K562 (cell line): ENCODE measurements around the gene ZFYVE19. TPM values are rescaled to one million over a fixed set of nuclear protein-coding genes. Genes with fewer than 3 reads are reported as not detected.

Source experiments
- ATAC-seq: fragments of 200-7000 bp; cut with Tn5 transposase; 3 replicates; pipeline ENCODE4 v1.9.1; 2020; ENCODE audit warnings: moderate library complexity
- BruUV-seq: library from RNA; stranded (reverse); fragments of 400-500 nt; replicated peaks from 2 replicates; lab custom pipeline; 2021; lab: Mats Ljungman, UMichigan
- CTCF ChIA-PET: fragments of 300-600 bp; formaldehyde crosslinking; extraction: SDS; loops from one replicate; lab custom pipeline; 2021; ENCODE audit warnings: low intra/inter-chr PET ratio; lab: Yijun Ruan, JAX
- POLR2A ChIA-PET: fragments of 300-600, 350-650 bp; sonication (Branson Sonifier 250); formaldehyde crosslinking; extraction: SDS; loops from one replicate; lab custom pipeline; 2021; ENCODE audit warnings: antibody characterized with exemption, inconsistent platforms; lab: Yijun Ruan, JAX
- DNase-seq, 4 experiments: peaks; one replicate each; pipeline versions ENCODE4 v3.0.0 to v3.0.0-alpha.2; 2011 to 2018; ENCODE audit warnings: low spot score in 3 of 4, mixed read lengths in 3 of 4; ENCODE audit errors: extremely low read depth in 1 of 4
- FAIRE-seq: peaks from 2 replicates; lab custom pipeline; 2011; peaks lifted over from hg19 to GRCh38; lab: Jason Lieb, UNC
- H2AFZ ChIP-seq: 2 replicates; pipeline ENCODE4 v1.6.0; 2011; ENCODE audit warnings: low read depth, low read length, control low read depth, inconsistent platforms
- H3K27ac ChIP-seq: fragments of 200-600 bp; 3 replicates; pipeline ENCODE4 v1.8.0; 2011; ENCODE audit warnings: low read depth, mild to moderate bottlenecking, control low read depth, inconsistent platforms, low read length, moderate library complexity, mixed read lengths; ENCODE audit errors: extremely low read depth
- H3K27me3 ChIP-seq, 2 experiments: fragments of 300-600 bp in 1 of 2; 2 replicates in 1 of 2; 3 replicates in 1 of 2; pipeline versions ENCODE4 v1.6.0 to v1.8.0; 2011; ENCODE audit warnings: inconsistent platforms in 2 of 2, low read length in 2 of 2, mild to moderate bottlenecking in 1 of 2, mixed read lengths in 1 of 2, moderate library complexity in 1 of 2; ENCODE audit not compliant: control insufficient read depth in 2 of 2, insufficient read depth in 2 of 2
- H3K36me3 ChIP-seq: fragments of 300-600 bp; 3 replicates; pipeline ENCODE4 v1.8.0; 2011; ENCODE audit warnings: mild to moderate bottlenecking, low read length, inconsistent platforms; ENCODE audit not compliant: control insufficient read depth, insufficient read depth
- H3K4me1 ChIP-seq, 2 experiments: fragments of 200-600 bp in 1 of 2; replicated peaks in 1 of 2; 2 replicates in 1 of 2; 3 replicates in 1 of 2; pipeline versions ENCODE4 v1.5.1 to v1.8.0; 2011; ENCODE audit warnings: inconsistent platforms in 2 of 2, low read length in 2 of 2, mild to moderate bottlenecking in 1 of 2, mixed read lengths in 1 of 2, moderate library complexity in 1 of 2; ENCODE audit not compliant: control insufficient read depth in 2 of 2, insufficient read depth in 2 of 2
- H3K4me2 ChIP-seq: 2 replicates; pipeline ENCODE4 v1.6.1; 2011; ENCODE audit warnings: low read length, control low read depth, inconsistent platforms, mixed read lengths; ENCODE audit not compliant: insufficient read depth
- H3K4me3 ChIP-seq: fragments of 200-600 bp; sonication (generic), shearing (Covaris generic); 2 replicates; pipeline ENCODE4 v1.5.1; 2016; ENCODE audit warnings: control low read depth, inconsistent platforms
- H3K79me2 ChIP-seq: fragments of 200-600 bp; 3 replicates; pipeline ENCODE4 v1.8.0; 2011; ENCODE audit warnings: low read length, inconsistent platforms; ENCODE audit not compliant: control insufficient read depth, insufficient read depth
- H3K9ac ChIP-seq, 2 experiments: 2 replicates each; pipeline versions ENCODE4 v1.6.0 to v1.6.1; 2011; ENCODE audit warnings: low read depth in 2 of 2, low read length in 2 of 2, control low read depth in 1 of 2, inconsistent platforms in 1 of 2, mild to moderate bottlenecking in 1 of 2, mixed read lengths in 1 of 2; ENCODE audit not compliant: insufficient read depth in 1 of 2
- H3K9me1 ChIP-seq: one replicate; pipeline ENCODE4 v1.6.0; 2011; ENCODE audit warnings: inconsistent platforms, mild to moderate bottlenecking, low read length, moderate library complexity; ENCODE audit not compliant: control insufficient read depth, insufficient read depth
- H3K9me3 ChIP-seq: replicated peaks from 2 replicates; pipeline ENCODE4 v1.5.1; 2011; ENCODE audit warnings: low read depth, low read length, inconsistent platforms; ENCODE audit not compliant: control insufficient read depth, insufficient read depth
- H4K20me1 ChIP-seq: replicated peaks from 2 replicates; pipeline ENCODE4 v1.6.1; 2011; ENCODE audit warnings: low read length, inconsistent platforms, mixed read lengths; ENCODE audit not compliant: control insufficient read depth, insufficient read depth
- ARID4B ChIP-seq: sonication (generic); formaldehyde crosslinking; IDR thresholded peaks from 2 replicates; pipeline ENCODE4 v1.8.0; 2022; ENCODE audit warnings: mild to moderate bottlenecking, missing genetic modification reagents
- BRCA1 ChIP-seq, 2 experiments: fragments of 450-650 bp in 1 of 2; sonication (generic) in 1 of 2; formaldehyde crosslinking in 1 of 2; IDR thresholded peaks; 2 replicates each; pipeline versions ENCODE4 v1.5.0 to v1.6.1; 2017 to 2020; ENCODE audit warnings: mild to moderate bottlenecking in 1 of 2, missing genetic modification reagents in 1 of 2
- NKRF ChIP-seq: fragments of 450-650 bp; IDR thresholded peaks from 2 replicates; pipeline ENCODE4 v1.6.1; 2016; ENCODE audit warnings: borderline replicate concordance
- SUPT5H ChIP-seq: fragments of 450-650 bp; IDR thresholded peaks from 2 replicates; pipeline ENCODE4 v1.6.1; 2016
- WGBS: fragments of 100-300 bp; shearing (Covaris generic); methylation state at CpG from one replicate; pipeline ENCODE4 v1.1.6; 2016; ENCODE audit warnings: low coverage, mixed read lengths; ENCODE audit not compliant: insufficient coverage; ENCODE audit errors: missing lambda C conversion rate; 5-methylcytosine and 5-hydroxymethylcytosine counted together
- in situ Hi-C: fragments of 300-500 bp; cut with MboI; formaldehyde crosslinking; loops from 4 replicates; pipeline ENCODE4 v1.15.0; 2018; ENCODE audit warnings: inconsistent platforms, mixed read lengths
- intact Hi-C: fragments of 100-400 bp; cut with micrococcal nuclease; formaldehyde crosslinking; loops from 2 replicates; pipeline ENCODE4 v1.14.2; 2022
- polyA plus RNA-seq, 8 experiments: library from polyadenylated mRNA; depleted of rRNA in 4 of 8; stranded (reverse) in 5 of 8; unstranded in 3 of 8; fragments of >200 nt; fragmentation: Nextera tagmentation in 2 of 8; fragmentation: Illumina TruSeq in 1 of 8; extraction: Ambion mirVana in 2 of 8; extraction: Trizol in 1 of 8; gene quantifications; 2 replicates each; pipeline versions ENCODE4 v1.2.1 to v1.2.3, GENCODE V29; 2011 to 2014; ENCODE audit warnings: inconsistent platforms in 1 of 8, missing spikeins in 1 of 8
- total RNA-seq, 7 experiments: library from RNA; depleted of rRNA in 6 of 7; stranded (reverse); fragments of >200 nt in 6 of 7; fragmentation: Illumina TruSeq in 2 of 7; extraction: Trizol in 2 of 7; gene quantifications; 2 replicates each; pipeline versions ENCODE4 v1.2.1 to v1.2.3, GENCODE V29; 2011 to 2021; ENCODE audit warnings: low replicate concordance in 1 of 7

ZFYVE19 gene
- total and polyA plus RNA-seq, 9 of the 15 experiments (the other 6 are each of a cell fraction or from before 2014, with no cell fraction given) = 1.5 to 36.8 (median 19.9) TPM

- Histone ChIP-seq H3K36me3 (peaks cover 10% of the 10 kb centered on the region; the same call in 1 of the 3 replicates), H3K4me3 (no peak overlapping the region), H3K79me2 (peaks cover 4% of the 10 kb centered on the region; the same call in 1 of the 3 replicates), H3K27ac (no peak overlapping the region), H3K4me1 (peaks cover 7 to 11% of the 10 kb centered on the region in 2 experiments; a peak in 4 of 5 replicates), H3K27me3 (no peaks in the 10 kb centered on the region), H3K9me3 (no peaks in the 10 kb centered on the region), H3K9ac (no peak overlapping the region; a peak in 1 of 4 replicates), H3K4me2 (no peak overlapping the region)
- in situ Hi-C loops (no loop called here), intact Hi-C loops (loop anchor here (5.0 to 10.0 kb wide), 2 partner anchors 70 to 273 kb away; no protein-coding TSS in a partner anchor)
- FAIRE-seq = no peak
- WGBS = 55% methylated on average over 4 of the region's 4 CpGs
- CTCF ChIA-PET = interaction anchor here (5.1 kb wide), 1 partner anchor 106 kb away, joined by 66 read pairs; the partner anchor contains the start of gene VPS18
- no peak for DNase-seq
- POLR2A ChIA-PET = interaction anchor here (0.6 to 2.4 kb wide), 5 partner anchors 9 to 105 kb away, joined by 3 to 11 read pairs (median 3); partner anchors contain the start of genes DNAJC17 and ZFYVE19
- TF ChIP-seq SUPT5H (no peak), BRCA1 (IDR thresholded peaks at IDR 0.05) (no peak), BRCA1 (CRISPR knock-in tag; IDR thresholded peaks at IDR 0.05) (no peak), NKRF (no peak), ARID4B (CRISPR knock-in tag) (no peak)
- TF ChIP-seq, all 486 proteins: peak for 0
- BruUV-seq = no TSS peak
- ATAC-seq = no peak
- H4K20me1 ChIP-seq = no peaks in the 10 kb centered on the region
- H2AFZ ChIP-seq = no peak overlapping the region
- H3K9me1 ChIP-seq = no peaks in the 10 kb centered on the region
These were observed 19.5 kb upstream of the ZFYVE19 start for GRCh38 chr15:40787344-40787841.
